ENCODE results near the gene LATS2.

Gene LATS2

GRCh38 chr13:21061029-21061763, at the start of gene LATS2:
TSS of gene LATS2 (minus strand) at chr13:21061586. CDS start at chr13:21046026, 15,560 bp downstream.
- TF ChIP-seq, protein P1, sequence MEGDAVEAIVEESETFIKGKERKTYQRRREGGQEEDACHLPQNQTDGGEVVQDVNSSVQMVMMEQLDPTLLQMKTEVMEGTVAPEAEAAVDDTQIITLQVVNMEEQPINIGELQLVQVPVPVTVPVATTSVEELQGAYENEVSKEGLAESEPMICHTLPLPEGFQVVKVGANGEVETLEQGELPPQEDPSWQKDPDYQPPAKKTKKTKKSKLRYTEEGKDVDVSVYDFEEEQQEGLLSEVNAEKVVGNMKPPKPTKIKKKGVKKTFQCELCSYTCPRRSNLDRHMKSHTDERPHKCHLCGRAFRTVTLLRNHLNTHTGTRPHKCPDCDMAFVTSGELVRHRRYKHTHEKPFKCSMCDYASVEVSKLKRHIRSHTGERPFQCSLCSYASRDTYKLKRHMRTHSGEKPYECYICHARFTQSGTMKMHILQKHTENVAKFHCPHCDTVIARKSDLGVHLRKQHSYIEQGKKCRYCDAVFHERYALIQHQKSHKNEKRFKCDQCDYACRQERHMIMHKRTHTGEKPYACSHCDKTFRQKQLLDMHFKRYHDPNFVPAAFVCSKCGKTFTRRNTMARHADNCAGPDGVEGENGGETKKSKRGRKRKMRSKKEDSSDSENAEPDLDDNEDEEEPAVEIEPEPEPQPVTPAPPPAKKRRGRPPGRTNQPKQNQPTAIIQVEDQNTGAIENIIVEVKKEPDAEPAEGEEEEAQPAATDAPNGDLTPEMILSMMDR (IDR thresholded peaks at IDR 0.05; ENCODE audit: low read depth, low read length) = no peak
- H3K4me3 ChIP-seq (ENCODE audit: low read depth, low read length) = peak within 1 kb of the TSS; percentile 89

- TF ChIP-seq, protein P1 (IDR thresholded peaks at IDR 0.05; ENCODE audit: low read depth, low read length) = no peak
- no peak overlapping the region for H3K4me3 ChIP-seq (ENCODE audit: low read depth, low read length)
Measured at GRCh38 chr13:21109168-21109567, 47.8 kb upstream of the LATS2 start.

DNA sequence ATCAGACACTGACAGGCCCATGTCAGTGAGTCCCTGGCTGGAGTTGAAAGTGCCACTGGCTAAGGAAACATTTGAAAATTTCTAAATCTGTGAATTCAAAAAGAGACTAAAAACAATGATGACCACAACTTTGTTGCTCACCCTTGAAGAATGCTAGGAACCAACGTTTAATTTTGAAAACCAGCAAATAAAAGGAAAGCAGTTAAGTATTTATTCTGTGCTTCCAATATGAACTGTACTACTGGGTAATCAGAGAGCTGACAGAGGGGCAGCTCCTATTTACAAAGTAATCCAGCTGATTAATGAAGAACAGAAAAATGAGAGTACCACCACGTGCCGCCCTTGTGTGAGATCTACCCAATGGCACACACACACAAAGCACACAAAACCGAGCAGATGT, 44.7 kb upstream of the LATS2 start:
- TF ChIP-seq, protein P1 (IDR thresholded peaks at IDR 0.05; ENCODE audit: low read depth, low read length) = no peak
- H3K4me3 ChIP-seq (ENCODE audit: low read depth, low read length) = no peak overlapping the region

DNA sequence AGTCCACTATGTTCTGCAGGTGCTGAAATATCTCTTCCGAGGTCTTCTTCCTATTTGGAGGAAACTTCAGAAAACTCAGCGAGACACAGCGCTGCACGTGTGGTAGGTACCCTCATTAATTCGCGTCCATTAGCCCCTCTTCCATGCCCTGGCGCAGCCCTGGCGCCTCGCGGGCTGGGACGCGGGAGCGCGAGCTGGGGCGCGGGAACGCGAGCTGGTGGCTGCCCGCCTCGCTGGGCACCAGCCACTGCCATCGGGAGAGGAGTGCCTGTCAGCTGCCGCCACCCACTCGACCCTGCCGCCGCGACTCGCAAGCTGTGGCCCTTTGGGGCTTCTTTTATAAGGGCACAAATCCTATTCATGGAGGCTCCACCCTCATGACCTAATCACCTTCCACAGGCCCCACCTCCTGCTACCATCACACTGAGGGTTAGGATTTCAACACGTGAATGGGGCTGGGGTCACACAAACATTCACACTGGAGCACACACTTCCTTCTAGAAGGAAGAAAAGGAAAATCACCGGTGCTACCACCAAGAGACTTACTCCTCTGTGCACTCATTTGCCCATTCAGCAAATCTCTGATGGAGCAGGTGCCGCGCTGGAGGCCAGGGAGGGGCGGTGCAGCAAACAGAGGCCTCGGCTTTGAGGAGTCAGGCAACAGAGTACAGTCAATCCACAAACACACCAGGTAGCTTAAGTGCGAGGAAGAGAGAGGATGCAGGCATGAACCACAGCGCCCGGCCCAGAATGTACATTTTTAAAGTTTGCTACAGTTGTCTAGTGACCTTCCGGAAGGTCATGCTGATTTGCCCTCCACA, 43.0 kb upstream of the LATS2 start:
- no peak overlapping the region for H3K4me3 ChIP-seq (ENCODE audit: low read depth, low read length)
- TF ChIP-seq, protein P1 (IDR thresholded peaks at IDR 0.05; ENCODE audit: low read depth, low read length) = no peak

- TF ChIP-seq, protein P1 (IDR thresholded peaks at IDR 0.05; ENCODE audit: low read depth, low read length) = no peak
- H3K4me3 ChIP-seq (ENCODE audit: low read depth, low read length) = no peak overlapping the region
Measured at GRCh38 chr13:21101865-21102576, 40.6 kb upstream of the LATS2 start.

- H3K4me3 ChIP-seq (ENCODE audit: low read depth, low read length) = no peak overlapping the region
- TF ChIP-seq, protein P1 (IDR thresholded peaks at IDR 0.05; ENCODE audit: low read depth, low read length) = no peak
Measured at GRCh38 chr13:21100994-21101757, 39.8 kb upstream of the LATS2 start.
